Effector CD4-positive, alpha-beta T cell (primary cell): ENCODE results near the gene C17orf100.

ENCODE experiments used
- DNase-seq: peaks from one replicate; pipeline ENCODE4 v3.0.0-alpha.2; 2020

The C17orf100 gene

GRCh38 chr17:6696906-6697305 lies 45.3 kb downstream of the C17orf100 start:
- no peak for DNase-seq

- DNase-seq: no peak
Measured at GRCh38 chr17:6698004-6698403, 46.4 kb downstream of the C17orf100 start.

- DNase-seq: no peak
Measured at GRCh38 chr17:6699997-6700947, 48.7 kb downstream of the C17orf100 start.

- no peak for DNase-seq
Measured at GRCh38 chr17:6700948-6701307, 49.4 kb downstream of the C17orf100 start.

- DNase-seq: no peak
Measured at GRCh38 chr17:6701719-6702118, 50.2 kb downstream of the C17orf100 start.

GRCh38 chr17:6702567-6703215 lies 51.1 kb downstream of the C17orf100 start:
- DNase-seq: no peak
